ENCODE measurements around the gene MTG1.
"Not testable (repeated sequence)": the region's sequence is repeated elsewhere in the genome, so short reads cannot be mapped to it uniquely, and the experiment has no call there.

MTG1 gene

DNA sequence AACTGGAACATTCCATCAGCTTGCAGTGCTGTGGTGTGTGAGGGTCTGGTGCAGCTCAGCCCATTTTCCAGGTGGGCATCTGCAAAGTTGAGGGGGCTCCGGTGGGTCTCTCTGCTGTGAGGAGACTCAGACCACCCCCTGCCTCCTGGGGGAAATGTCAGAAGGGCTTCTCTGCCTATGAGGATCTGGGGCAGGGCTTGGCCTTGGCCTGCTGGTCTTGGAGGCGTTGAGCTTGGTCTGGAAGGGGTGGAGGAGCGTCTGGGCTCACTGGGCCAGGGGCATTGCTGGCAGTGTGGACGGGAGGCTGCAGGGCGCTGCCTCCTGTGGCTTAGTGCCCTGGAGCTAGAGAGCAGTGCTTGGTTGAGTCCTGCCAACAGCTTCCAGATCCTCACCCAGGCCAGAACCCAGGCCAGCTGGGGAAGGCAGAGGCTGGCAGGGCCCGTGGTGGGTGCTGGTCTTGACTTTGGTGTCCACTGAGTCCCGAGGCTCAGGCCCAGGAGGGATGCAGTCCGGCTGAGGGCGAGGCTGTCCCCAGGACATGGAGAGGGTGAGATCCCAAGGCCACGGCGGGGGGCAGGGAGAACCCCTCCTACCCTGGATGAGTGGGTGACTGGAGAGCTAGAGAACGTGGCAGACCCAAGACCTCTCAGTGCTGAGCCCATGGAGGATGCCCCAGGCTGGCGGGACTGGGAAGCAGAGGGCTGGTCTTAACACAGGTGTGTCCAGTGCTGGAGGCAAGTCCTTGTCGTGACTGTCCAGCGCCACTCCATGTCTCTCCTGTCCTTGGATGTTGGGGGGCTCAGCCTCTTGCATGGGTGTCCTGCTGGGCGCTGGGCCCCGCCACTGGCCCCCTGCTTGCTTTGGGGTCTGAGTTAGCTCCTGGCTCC is 27.6 kb downstream of the MTG1 start:
- in situ Hi-C loops (cut with MboI; ENCODE audit: low sequenced_read_pairs): no loop called here

DNA sequence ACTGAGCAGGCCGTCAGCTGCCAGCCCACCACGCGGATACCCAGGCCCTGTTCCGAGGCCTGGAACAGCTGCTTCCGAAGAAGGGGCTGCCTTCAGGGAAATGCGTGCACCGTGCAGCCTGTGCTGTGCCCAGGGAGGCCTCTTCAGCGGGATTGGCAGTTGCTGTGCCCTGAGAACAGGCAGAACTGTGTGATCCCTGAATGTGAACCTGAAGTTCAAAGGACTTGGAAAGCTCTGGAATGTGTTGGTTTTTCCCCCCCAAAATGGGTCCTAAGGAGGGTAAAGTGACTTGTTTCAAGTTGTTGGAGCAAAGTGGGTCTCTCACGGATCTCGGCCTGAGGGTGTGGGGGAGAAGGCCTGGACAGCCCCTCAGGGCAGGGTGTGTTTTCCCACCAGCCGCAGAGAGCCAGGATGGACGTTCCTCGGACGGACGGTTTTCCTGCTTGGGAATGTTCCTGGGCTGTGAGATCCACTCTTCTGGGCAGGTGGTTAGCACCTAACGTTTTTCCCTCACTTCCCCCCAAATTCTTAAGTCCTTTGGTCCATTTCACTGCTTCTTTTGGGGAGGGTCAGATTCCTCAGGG is 28.4 kb downstream of the MTG1 start:
- in situ Hi-C loops (cut with MboI; ENCODE audit: low sequenced_read_pairs): no loop called here

DNA sequence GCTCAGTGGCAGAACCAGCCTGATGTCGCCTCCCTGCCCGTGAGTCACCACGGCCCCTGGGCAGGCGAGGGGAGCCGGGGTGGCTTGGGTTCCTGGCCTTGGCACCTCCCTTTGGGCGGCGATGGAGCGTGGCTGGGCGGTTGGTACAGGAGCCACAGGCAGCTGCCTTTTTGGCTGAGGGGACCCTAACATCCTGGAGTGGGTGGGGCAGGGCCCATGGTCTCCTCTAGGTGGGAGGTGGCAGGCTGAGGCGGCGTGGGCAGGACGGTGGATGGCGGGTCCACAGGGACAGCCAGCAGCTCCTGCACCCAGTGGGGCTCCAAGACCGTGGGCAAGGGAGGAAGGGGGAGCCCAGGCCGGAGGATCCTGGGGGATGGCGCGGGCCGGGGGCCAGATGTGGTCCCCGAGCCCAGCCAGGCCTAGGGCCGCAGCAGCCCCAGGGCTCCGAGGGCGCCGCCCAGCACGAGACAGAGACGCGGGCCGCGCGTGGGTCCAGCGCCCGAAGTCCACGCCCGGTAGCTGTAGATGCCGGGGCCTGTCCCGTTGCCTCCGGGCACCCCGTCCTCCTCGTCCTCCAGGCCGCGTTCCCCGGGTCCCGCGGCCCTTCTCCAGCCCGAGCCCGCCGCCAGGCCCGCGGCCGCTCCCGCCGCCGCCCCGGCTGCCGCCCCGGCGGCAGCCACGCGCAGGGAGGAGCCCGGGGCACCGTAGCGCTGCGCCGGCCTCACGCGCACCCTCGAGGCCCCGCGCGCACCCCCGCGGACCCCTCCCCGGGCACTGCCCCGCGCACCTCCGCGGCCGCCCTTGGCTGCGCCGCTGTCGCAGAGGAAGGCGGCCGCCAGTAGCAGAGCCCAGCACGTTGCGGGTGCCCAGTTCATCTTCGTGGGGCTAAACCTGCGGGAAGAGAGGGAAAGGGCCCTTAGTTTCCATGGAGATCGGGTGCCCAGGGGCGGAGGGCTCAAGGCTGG is 29.1 kb downstream of the MTG1 start:
- in situ Hi-C loops (cut with MboI; ENCODE audit: low sequenced_read_pairs): no loop called here

GRCh38 chr10:133424102-133424501 is 30.1 kb downstream of the MTG1 start:
- in situ Hi-C loops (cut with MboI; ENCODE audit: low sequenced_read_pairs): not testable (repeated sequence)

- in situ Hi-C loops (cut with MboI; ENCODE audit: low sequenced_read_pairs): not testable (repeated sequence)
Observed at GRCh38 chr10:133424601-133425000, 30.6 kb downstream of the MTG1 start, which contains the start of gene SPRN. Gene SPRN, minus strand, starts transcription at chr10:133424625. Its CDS starts 944 bp downstream, at chr10:133423681.

DNA sequence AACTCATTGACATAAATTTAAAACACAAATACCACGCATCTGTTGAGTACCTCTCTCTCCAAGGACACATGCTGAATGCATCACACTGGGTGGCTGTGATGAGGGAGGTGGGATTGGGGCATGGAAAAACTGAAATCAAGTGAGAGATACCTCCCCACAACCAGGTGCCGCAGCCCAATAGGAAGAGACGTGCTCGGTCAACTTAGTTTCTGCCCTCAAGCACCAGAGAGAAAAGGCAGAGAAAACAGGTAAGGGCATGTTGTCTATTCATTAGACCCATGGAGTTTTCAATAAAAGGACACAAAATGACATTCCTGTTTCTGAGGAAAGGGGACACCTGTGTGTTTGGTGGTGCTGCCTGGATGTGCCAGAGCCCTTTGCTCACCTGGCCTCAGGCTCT is 35.6 kb downstream of the MTG1 start:
- in situ Hi-C loops (cut with MboI; ENCODE audit: low sequenced_read_pairs): not testable (repeated sequence)

GRCh38 chr10:133431888-133432613 is 38.1 kb downstream of the MTG1 start:
- in situ Hi-C loops (cut with MboI; ENCODE audit: low sequenced_read_pairs): not testable (repeated sequence)

- in situ Hi-C loops (cut with MboI; ENCODE audit: low sequenced_read_pairs): not testable (repeated sequence)
Observed at GRCh38 chr10:133432789-133433188, 38.8 kb downstream of the MTG1 start.

DNA sequence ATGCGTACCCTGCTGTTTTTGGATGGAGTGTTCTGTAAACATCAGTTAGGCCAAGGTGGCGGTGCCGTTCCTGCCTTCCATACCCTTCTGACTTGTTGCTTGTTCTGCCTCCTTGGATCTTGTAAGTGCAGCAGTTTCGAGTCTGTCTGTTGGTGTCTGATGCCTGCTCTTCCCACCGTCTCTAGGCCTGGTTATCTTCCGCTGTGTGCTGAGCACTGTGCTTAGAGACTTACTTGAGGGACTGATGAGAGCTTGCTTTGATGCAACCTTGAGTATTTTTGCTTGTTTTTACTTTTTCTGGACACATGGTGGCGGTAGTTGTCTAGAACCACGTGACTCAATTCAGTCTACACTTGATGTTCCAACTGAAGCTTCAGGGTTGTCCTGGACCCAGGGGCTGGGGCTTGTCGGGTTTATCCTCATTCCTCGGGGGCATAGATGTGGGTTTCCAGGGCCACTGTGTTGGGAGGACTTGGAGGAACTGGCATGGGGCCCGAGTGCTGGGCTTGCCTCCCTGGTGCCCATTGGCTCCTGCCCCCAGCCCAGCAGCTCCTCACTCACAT is 44.8 kb downstream of the MTG1 start:
- in situ Hi-C loops (cut with MboI; ENCODE audit: low sequenced_read_pairs): no loop called here

DNA sequence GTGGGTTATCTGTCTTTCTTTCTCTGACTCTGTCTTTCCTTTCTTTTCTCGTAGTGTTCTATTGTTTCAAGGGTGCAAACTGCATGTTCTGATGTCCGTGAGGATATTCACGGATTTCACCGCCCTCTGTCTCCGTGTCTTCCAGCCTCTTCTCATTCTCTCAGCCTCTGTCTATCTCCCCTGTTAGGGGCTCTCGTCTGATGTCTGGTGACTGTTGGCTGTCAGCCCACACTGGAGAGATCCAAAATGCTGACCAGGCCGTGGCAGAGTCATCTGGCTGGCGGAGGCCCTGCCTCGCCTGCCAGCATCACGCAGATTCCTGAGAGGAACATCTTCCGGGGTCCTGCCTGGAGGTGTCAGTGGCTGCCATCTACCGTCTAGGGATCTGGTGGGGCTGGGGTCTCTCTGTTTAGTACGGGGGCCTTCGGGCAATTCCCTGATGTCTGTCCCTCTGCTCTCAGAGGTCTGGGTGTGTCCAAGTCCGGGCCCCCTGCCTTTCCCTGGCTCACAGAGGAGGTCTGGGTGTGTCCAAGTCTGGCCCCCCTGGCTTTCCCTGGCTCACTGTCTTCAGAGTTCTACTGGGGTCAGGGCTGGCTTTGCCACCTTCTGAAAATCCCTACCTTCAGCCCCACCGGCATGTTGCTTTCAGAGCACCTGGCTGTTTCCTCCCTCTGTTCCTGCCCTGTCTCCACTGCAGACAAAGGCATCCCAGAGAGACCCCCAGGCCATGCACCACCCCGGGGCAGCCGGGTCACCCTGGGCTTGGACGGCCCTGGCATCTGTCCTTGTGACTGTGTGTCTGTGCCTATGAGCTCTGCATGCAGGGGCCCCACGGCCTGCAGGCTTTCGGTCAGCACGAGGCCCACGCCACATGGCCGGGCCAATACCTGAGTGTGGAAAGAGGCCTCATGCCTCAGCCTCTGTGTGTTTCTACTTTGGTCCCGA is 45.8 kb downstream of the MTG1 start:
- in situ Hi-C loops (cut with MboI; ENCODE audit: low sequenced_read_pairs): no loop called here

DNA sequence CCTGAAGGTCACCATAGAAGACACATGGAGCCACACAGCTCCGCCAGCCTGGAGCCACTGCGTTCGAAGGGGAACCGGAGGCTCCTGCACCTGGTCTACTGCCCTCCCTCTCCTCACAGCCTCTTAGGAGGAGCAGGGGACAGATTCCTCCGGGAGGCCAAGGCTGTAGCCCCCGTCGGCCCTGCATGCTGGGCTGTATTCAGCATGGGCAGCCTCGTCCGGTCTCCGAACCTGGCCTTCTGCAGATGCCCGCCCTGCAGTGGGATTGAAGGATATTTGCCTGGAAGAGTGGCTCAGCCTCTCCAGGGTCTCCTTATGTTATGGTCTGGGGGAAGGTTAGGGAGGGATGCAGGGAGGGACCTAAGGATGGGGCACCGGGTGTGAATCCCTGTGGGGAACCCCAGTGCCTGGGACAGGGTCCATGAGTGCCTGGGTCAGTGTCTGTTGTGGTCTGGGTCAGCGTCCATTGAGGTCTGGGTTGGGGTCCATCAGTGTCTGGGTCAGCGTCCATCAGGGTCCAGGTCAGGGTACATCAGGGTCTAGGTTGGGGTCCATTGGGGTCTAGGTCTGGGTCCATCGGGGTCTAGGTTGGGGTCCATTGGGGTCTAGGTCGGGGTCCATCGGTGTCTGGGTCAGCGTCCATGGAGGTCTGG is 46.8 kb downstream of the MTG1 start:
- in situ Hi-C loops (cut with MboI; ENCODE audit: low sequenced_read_pairs): no loop called here

GRCh38 chr10:133441356-133441755 is 47.4 kb downstream of the MTG1 start:
- in situ Hi-C loops (cut with MboI; ENCODE audit: low sequenced_read_pairs): not testable (repeated sequence)

GRCh38 chr10:133441780-133442179 is 47.8 kb downstream of the MTG1 start:
- in situ Hi-C loops (cut with MboI; ENCODE audit: low sequenced_read_pairs): no loop called here

- in situ Hi-C loops (cut with MboI; ENCODE audit: low sequenced_read_pairs): no loop called here
Observed at GRCh38 chr10:133442191-133442966, 48.4 kb downstream of the MTG1 start.

GRCh38 chr10:133442967-133443924 is 49.3 kb downstream of the MTG1 start:
- in situ Hi-C loops (cut with MboI; ENCODE audit: low sequenced_read_pairs): no loop called here
